GM12874 (cell line): ENCODE measurements around the gene ATF7IP2.

Source experiments
- TF ChIP-seq, protein P1 (sequence below): IDR thresholded peaks from 2 replicates; pipeline ENCODE4 v1.5.1; 2011; ENCODE audit warnings: low read depth, mild to moderate bottlenecking, control low read depth, low read length, moderate library complexity; ENCODE audit not compliant: insufficient read depth

ATF7IP2 gene

DNA sequence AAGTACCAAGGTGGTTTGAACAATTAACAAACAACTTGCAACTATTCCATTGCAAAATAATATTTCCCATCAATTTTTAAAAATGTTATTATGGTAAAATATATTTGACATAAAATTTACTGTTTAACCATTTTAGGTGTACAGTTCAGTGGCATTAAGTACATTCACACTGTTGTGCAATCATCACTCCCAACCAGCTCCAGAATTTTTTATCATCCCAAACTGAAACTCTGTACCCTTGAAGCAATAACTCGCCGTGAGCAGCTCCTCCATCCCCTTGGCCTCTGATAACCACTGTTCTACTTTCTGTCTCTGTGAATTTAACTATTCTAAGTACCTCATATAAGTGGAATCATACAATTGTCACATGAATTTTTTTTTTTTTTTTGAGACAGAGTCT lies 33.6 kb upstream of the ATF7IP2 start:
- TF ChIP-seq, protein P1, sequence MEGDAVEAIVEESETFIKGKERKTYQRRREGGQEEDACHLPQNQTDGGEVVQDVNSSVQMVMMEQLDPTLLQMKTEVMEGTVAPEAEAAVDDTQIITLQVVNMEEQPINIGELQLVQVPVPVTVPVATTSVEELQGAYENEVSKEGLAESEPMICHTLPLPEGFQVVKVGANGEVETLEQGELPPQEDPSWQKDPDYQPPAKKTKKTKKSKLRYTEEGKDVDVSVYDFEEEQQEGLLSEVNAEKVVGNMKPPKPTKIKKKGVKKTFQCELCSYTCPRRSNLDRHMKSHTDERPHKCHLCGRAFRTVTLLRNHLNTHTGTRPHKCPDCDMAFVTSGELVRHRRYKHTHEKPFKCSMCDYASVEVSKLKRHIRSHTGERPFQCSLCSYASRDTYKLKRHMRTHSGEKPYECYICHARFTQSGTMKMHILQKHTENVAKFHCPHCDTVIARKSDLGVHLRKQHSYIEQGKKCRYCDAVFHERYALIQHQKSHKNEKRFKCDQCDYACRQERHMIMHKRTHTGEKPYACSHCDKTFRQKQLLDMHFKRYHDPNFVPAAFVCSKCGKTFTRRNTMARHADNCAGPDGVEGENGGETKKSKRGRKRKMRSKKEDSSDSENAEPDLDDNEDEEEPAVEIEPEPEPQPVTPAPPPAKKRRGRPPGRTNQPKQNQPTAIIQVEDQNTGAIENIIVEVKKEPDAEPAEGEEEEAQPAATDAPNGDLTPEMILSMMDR = no peak

GRCh38 chr16:10355589-10355988 lies 30.3 kb upstream of the ATF7IP2 start:
- TF ChIP-seq, protein P1 = no peak

DNA sequence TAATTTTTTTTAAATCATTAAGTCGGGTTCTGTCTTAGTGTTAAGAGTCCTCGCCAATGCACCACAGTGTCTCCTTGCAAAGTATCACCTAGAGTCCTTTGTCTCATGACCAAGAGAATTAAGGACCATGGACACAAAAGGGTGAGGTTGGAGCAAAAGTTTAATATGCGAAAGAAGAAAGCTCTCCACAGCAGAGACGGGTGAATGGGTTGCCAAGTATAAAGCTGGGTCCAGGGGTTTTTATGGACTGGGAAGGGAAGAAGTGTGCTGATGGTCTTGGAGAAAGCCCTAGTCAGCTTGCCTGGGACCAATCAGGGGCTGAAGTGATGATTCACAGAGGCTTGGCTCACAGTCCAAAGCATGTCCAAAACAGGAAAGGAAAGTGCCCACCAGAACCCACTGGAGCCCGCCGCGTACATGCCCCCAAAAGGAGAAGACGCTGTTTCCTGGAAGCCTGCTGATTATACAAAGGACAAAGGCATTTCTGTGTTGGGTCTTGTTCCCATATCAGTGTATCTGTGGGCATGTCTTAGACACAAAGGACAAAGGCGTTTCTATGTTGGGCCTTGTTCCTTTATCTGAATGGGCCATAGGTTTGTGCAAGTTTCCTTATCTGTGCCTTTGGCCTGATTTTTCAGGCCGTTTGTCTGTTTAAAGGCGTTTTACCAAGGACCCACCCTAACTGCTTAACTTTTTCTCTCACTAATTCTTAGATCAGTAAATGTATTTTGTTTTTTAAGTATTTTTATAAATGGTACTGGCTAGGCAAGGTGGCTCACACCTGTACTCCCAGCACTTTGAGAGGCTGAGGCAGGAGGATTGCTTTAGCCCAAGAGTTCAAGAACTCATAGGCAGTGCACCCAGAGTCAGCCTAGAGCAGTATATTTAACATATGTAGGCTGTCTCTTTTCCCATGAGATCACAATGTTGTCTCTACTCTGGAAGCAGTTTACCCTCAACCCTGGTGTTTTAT lies 28.7 kb upstream of the ATF7IP2 start:
- TF ChIP-seq, protein P1 = no peak

GRCh38 chr16:10362077-10362863 lies 23.6 kb upstream of the ATF7IP2 start:
- TF ChIP-seq, protein P1 = no peak

GRCh38 chr16:10367616-10368188 lies 18.2 kb upstream of the ATF7IP2 start:
- TF ChIP-seq, protein P1 = no peak

DNA sequence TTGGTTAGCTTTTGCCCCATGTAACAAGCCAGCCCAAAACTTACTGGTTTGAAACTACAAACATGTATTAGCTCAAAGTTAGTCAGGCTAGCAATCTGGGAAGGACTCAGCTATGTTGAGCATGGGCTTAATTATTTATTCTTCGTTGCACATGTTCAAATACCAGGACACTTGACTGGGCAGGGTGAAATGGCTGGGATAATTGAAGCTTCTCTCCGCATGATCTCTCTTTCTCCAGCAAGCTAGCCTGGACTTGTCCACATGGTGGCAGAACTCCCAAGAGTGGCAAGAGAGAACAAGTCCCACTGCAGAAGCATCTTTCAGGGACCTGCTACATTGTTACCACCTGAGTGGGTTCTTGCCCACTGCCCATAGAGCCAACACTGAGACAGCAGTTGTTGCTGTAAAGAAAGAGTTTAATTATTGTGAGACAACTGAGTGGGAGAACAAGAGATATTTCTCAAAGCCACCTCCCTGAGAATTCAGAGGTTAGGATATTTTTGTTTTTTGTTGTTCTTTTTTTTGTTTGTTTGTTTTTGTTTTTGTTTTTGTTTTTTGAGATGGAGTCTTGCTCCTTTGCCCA lies 16.8 kb upstream of the ATF7IP2 start:
- TF ChIP-seq, protein P1 = no peak
